ENCODE measurements around the gene NFIA. TPM values are rescaled to one million over a fixed set of nuclear protein-coding genes. Genes with fewer than 3 reads are reported as not detected.

The NFIA gene
- total and polyA plus RNA-seq, 10 of the 15 experiments (the other 5 are each of a cell fraction or from before 2014, with no cell fraction given) = 0.10 to 0.16 TPM; not detected in 8

GRCh38 chr1:61264825-61265242, 182.5 kb downstream of the NFIA start (continued):
- TF ChIP-seq, protein P1, sequence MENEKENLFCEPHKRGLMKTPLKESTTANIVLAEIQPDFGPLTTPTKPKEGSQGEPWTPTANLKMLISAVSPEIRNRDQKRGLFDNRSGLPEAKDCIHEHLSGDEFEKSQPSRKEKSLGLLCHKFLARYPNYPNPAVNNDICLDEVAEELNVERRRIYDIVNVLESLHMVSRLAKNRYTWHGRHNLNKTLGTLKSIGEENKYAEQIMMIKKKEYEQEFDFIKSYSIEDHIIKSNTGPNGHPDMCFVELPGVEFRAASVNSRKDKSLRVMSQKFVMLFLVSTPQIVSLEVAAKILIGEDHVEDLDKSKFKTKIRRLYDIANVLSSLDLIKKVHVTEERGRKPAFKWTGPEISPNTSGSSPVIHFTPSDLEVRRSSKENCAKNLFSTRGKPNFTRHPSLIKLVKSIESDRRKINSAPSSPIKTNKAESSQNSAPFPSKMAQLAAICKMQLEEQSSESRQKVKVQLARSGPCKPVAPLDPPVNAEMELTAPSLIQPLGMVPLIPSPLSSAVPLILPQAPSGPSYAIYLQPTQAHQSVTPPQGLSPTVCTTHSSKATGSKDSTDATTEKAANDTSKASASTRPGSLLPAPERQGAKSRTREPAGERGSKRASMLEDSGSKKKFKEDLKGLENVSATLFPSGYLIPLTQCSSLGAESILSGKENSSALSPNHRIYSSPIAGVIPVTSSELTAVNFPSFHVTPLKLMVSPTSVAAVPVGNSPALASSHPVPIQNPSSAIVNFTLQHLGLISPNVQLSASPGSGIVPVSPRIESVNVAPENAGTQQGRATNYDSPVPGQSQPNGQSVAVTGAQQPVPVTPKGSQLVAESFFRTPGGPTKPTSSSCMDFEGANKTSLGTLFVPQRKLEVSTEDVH (IDR thresholded peaks at IDR 0.05; ENCODE audit: low read depth, partially characterized antibody) = no peak
- no peak for TF ChIP-seq ATF2 (IDR thresholded peaks at IDR 0.05; ENCODE audit: low read length)
- no peak for TF ChIP-seq MXI1 (IDR thresholded peaks at IDR 0.05; ENCODE audit: low read depth, low read length)
- TF ChIP-seq RCOR1 (conservative IDR thresholded peaks at IDR 0.05; ENCODE audit: low read depth, low read length) = no peak
- no peak for TF ChIP-seq IKZF2 (IDR thresholded peaks at IDR 0.05)
- TF ChIP-seq, protein P2, sequence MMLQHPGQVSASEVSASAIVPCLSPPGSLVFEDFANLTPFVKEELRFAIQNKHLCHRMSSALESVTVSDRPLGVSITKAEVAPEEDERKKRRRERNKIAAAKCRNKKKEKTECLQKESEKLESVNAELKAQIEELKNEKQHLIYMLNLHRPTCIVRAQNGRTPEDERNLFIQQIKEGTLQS (IDR thresholded peaks at IDR 0.05; ENCODE audit: borderline replicate concordance, extremely low read depth, low read depth, low read length) = no peak
- TF ChIP-seq CBFB (IDR thresholded peaks at IDR 0.05; ENCODE audit: low read depth) = no peak
- no peak for TF ChIP-seq CHD2 (IDR thresholded peaks at IDR 0.05; ENCODE audit: borderline replicate concordance, low read depth, low read length)
- no peak for TF ChIP-seq SRF (IDR thresholded peaks at IDR 0.05; ENCODE audit: low read depth in 2 of 2, low read length in 2 of 2)
- TF ChIP-seq POLR2A (IDR thresholded peaks at IDR 0.05; ENCODE audit: low read depth, low read length) = no peak
- no peak for TF ChIP-seq BHLHE40 (IDR thresholded peaks at IDR 0.05; ENCODE audit: borderline replicate concordance in 1 of 2, low read depth in 2 of 2, low read length in 1 of 2)

Data from GM12878 (cell line).